Transverse colon (tissue), 4 donors: Measurements from ENCODE around the gene MLC1. TPM values are rescaled to one million over a fixed set of nuclear protein-coding genes. Genes with fewer than 3 reads are reported as not detected.
A peak's percentile ranks its signal among the peaks of the same experiment; 100 is the strongest.

Experiments
- DNase-seq: peaks from one replicate; pipeline ENCODE4 v3.0.0-alpha.2; 2019
- H3K27ac ChIP-seq, 4 donors: fragments of 200-600 bp; sonication (generic); 2 replicates each; pipeline ENCODE4 v1.5.1; 2016 to 2018; ENCODE audit warnings: inconsistent platforms in 4 of 4
- H3K27me3 ChIP-seq: fragments of 200-600 bp; sonication (generic); 2 replicates; pipeline ENCODE4 v1.5.1; 2017; ENCODE audit warnings: inconsistent platforms
- H3K36me3 ChIP-seq, 4 donors: fragments of 200-600 bp; sonication (generic); 2 replicates each; pipeline ENCODE4 v1.5.1; 2017 to 2019; ENCODE audit warnings: inconsistent platforms in 4 of 4
- H3K4me1 ChIP-seq, 4 donors: fragments of 200-600 bp; sonication (generic); 2 replicates each; pipeline ENCODE4 v1.5.1; 2017 to 2020; ENCODE audit warnings: inconsistent platforms in 4 of 4
- H3K4me3 ChIP-seq, 4 donors: fragments of 200-600 bp; sonication (generic); 1 replicate in 1 of 4; 2 replicates in 3 of 4; pipeline versions ENCODE4 v1.5.1 to v1.6.1; 2017 to 2019; ENCODE audit warnings: inconsistent platforms in 4 of 4
- H3K9me3 ChIP-seq, 2 donors: fragments of 200-600 bp; sonication (generic); 2 replicates each; pipeline ENCODE4 v1.5.1; 2017 to 2019; ENCODE audit warnings: inconsistent platforms in 2 of 2
- EP300 ChIP-seq: sonication (generic); formaldehyde crosslinking; IDR thresholded peaks from one replicate; pipeline ENCODE4 v1.6.1; 2017; ENCODE audit warnings: antibody characterized with exemption, low read depth
- POLR2A ChIP-seq: fragments of 450-650 bp; IDR thresholded peaks from one replicate; pipeline ENCODE4 v1.6.1; 2016; ENCODE audit warnings: antibody characterized with exemption, mild to moderate bottlenecking, moderate library complexity
- POLR2AphosphoS5 ChIP-seq, 3 donors: sonication (generic); formaldehyde crosslinking; IDR thresholded peaks; one replicate each; pipeline ENCODE4 v1.6.1; 2016; ENCODE audit warnings: antibody characterized with exemption in 3 of 3
- WGBS, 2 donors: methylation state at CpG; one replicate each; pipeline ENCODE4 v1.1.5; 2018; ENCODE audit warnings: low coverage in 1 of 2; 5-methylcytosine and 5-hydroxymethylcytosine counted together
- in situ Hi-C, 4 donors: fragments of 200-750 bp; cut with MboI; loops; one replicate each; pipeline versions ENCODE4 v1.15.0 to v1.15.1; 2017; ENCODE audit warnings: low sequenced_read_pairs in 3 of 4, low pct_ligation_motif_present in 1 of 4, low pct_unique_long_range_greater_than_20kb in 1 of 4
- intact Hi-C: fragments of 100-400 bp; cut with DNase I; formaldehyde crosslinking; loops from one replicate; pipeline ENCODE4 v1.15.1; 2023; ENCODE audit warnings: low total_unique reads
- total RNA-seq, 4 donors: library from RNA; depleted of rRNA; stranded (reverse); fragments of >200 nt; gene quantifications; one replicate each; pipeline ENCODE4 v1.1.0, GENCODE V29; 2016
- TF ChIP-seq, protein P1 (sequence below), 5 experiments: fragments of 200-600 bp in 3 of 5; fragments of 450-650 bp in 2 of 5; sonication (generic) in 3 of 5; IDR thresholded peaks; 1 replicate in 2 of 5; 2 replicates in 3 of 5; pipeline ENCODE4 v1.5.1; 2016 to 2017; ENCODE audit warnings: antibody characterized with exemption in 5 of 5, inconsistent platforms in 3 of 5, mild to moderate bottlenecking in 2 of 5, moderate library complexity in 1 of 5

Gene MLC1
- total RNA-seq, 4 donors from 2014 or later, result not detected

DNA sequence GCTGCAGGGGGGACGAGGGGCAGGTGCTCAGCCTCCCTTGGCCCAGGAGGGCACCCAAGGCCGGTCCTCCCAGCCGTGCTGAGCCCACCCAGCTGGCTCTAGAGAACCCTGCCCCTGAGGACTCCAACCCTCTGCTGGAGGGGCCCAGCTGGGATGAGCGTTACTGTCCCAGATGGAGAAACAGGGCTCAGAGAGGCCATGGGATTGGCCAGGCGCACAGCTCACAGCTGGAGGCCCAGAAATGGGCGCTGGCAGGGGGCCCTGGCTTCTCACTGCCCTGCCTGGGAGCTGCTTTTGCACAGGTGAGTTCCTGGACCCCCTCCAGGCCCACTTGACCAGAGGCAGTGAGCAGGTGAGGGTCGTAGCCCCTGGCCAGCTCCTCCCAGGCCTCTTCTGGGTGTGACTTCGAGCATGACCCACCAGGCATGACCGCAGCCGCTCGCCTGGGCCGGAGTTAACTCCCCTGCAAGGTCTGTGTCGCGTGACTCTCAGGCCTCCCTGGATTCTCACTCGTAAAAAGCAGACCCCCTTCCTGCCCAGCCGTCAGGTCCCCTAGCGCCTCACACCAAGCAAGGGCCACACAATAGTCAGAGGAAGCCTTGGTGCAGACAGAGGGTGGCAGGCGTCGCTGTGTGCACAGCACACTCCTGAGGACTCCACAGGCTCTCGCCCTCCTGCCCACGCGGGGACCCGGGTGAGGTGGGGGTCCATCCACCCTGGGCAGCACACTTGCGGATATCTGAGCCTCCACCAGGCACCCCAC, 52.9 kb downstream of the MLC1 start:
- H3K4me1 ChIP-seq, result peaks cover 0 to 9% (median 7%) of the 10 kb centered on the region in 4 donors
- no peak overlapping the region for H3K27ac ChIP-seq
- no peak overlapping the region for H3K4me3 ChIP-seq
- in situ Hi-C loops (loop anchor here (5.0 to 25.0 kb wide), 3 partner anchors 100 to 270 kb away; no protein-coding TSS in a partner anchor), intact Hi-C loops (loop anchor here (10.0 kb wide), 1 partner anchor 257 kb away; no protein-coding TSS in a partner anchor)
- H3K36me3 ChIP-seq, result no peaks in the 10 kb centered on the region
- no peaks in the 10 kb centered on the region for H3K9me3 ChIP-seq
- no peak for DNase-seq
- TF ChIP-seq, protein P1, sequence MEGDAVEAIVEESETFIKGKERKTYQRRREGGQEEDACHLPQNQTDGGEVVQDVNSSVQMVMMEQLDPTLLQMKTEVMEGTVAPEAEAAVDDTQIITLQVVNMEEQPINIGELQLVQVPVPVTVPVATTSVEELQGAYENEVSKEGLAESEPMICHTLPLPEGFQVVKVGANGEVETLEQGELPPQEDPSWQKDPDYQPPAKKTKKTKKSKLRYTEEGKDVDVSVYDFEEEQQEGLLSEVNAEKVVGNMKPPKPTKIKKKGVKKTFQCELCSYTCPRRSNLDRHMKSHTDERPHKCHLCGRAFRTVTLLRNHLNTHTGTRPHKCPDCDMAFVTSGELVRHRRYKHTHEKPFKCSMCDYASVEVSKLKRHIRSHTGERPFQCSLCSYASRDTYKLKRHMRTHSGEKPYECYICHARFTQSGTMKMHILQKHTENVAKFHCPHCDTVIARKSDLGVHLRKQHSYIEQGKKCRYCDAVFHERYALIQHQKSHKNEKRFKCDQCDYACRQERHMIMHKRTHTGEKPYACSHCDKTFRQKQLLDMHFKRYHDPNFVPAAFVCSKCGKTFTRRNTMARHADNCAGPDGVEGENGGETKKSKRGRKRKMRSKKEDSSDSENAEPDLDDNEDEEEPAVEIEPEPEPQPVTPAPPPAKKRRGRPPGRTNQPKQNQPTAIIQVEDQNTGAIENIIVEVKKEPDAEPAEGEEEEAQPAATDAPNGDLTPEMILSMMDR (IDR thresholded peaks at IDR 0.05), result no peak
- TF ChIP-seq EP300, result no peak
- TF ChIP-seq POLR2A, result no peak
- TF ChIP-seq POLR2AphosphoS5 (IDR thresholded peaks at IDR 0.05), result no peak
- H3K27me3 ChIP-seq, result peaks cover 37% of the 10 kb centered on the region
- 74% methylated on average over 22 of the region's 24 CpGs; no CpG with 5 or more reads in 1 of the 2 donors for WGBS, 2 donors

DNA sequence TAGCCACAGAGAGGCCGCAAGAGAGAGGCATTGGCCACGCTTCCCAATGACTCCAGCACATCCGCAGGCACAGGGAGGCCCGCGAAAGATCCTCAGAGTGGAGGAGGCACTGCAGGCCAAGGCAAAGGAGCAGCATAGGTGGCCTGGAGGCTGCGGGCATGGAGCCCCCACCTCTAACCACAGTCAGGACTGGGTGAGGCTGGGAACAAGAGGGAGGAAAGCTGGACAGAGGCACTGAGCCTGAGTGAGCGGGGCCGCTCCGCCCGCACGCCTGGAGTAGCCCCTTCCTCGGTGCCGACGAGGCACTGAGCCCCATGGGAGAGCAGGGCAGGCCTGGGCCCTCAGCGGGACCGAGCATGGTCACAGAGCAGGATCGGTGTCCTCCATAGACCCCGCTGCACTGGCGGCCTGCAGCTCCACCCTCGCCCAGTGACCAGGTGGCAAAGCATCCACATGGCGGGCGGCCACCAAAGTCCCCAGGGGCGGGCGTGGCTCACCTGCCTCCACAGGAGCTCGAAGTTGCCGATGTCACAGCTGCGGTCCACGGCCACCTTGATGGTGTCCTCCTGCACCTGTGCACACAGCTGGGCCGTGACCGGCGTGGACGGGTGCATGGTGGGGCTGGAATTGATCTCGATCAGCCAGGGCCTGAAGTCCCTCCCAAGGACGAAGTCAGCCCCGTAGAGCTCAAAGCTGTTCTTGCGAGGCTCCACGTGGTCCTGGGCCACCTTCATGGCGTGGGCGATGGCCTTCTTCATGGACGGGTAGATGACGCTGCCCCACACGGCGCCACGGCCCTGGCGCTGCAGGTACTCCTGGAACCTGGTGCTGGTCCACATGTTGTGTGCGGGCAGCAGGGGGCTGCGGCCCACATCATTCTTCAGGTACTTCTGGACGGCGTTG, 53.8 kb downstream of the MLC1 start:
- peaks cover 46% of the 10 kb centered on the region for H3K27me3 ChIP-seq
- in situ Hi-C loops, result loop anchor here (5.0 to 25.0 kb wide), 3 partner anchors 99 to 269 kb away; no protein-coding TSS in a partner anchor

DNA sequence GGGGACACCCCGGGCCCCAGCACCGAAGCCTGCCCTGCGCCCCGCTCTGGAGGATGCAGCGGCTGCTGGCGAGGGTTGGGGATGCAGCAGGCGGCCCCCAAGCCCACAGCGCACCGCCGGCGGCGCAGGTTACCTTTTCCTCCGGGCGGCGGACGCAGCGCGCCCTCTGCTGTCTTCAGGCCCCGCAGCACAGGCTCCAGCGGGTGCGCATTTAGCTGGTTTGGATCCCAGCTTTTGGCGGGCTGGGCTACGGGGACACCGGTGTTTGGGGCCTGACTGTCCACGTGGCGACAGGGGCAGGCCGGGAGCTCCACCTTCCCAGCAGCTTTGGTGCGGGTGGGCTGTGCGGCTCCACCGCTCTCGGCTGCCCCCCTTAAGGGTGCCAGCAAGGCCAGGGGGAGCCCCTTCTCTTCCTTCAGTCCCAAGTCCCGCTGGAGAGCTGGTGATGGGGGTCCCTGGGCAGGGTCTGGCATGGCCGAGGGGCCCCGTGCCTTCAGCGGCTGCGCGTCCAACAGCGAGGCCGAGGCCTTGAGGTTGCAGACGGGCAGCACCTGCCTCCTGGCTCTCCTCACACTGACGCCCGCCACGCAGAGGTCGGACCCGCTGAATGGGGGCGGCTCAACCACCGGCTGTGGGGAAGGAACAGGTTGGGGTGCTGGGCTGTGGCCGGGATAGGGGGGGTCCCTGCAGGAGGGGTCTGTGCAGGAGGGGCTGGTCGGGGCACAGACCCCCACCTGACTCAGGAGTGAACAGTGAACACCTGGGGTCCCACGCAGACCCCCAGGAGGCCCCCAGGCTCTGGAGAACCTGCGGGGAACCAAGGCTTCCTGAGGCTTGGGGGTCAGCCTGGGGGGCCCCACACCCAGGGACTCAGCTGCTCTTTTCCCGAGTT, 54.7 kb downstream of the MLC1 start:
- H3K9me3 ChIP-seq, result no peaks in the 10 kb centered on the region
- 10% methylated on average over 29 of the region's 52 CpGs; no CpG with 5 or more reads in 1 of the 2 donors for WGBS, 2 donors
- no peaks in the 10 kb centered on the region for H3K36me3 ChIP-seq
- peak; percentile 77 for DNase-seq
- in situ Hi-C loops, result loop anchor here (5.0 to 25.0 kb wide), 3 partner anchors 98 to 268 kb away; no protein-coding TSS in a partner anchor
- H3K4me1 ChIP-seq, result peaks cover 0 to 9% (median 7%) of the 10 kb centered on the region in 4 donors
- intact Hi-C loops, result loop anchor here (2.0 to 10.0 kb wide), 2 partner anchors 102 to 256 kb away; no protein-coding TSS in a partner anchor
- H3K27ac ChIP-seq, result no peak overlapping the region
- no peak overlapping the region for H3K4me3 ChIP-seq
- peaks cover 53% of the 10 kb centered on the region for H3K27me3 ChIP-seq
- TF ChIP-seq, protein P1 (IDR thresholded peaks at IDR 0.05), result peak; percentile 83 to 94 (median 87)
- TF ChIP-seq POLR2AphosphoS5 (IDR thresholded peaks at IDR 0.05), result no peak

More for the DNA sequence above, 53.8 kb downstream of the MLC1 start:
- WGBS, 2 donors, result 86% methylated on average over 48 of the region's 49 CpGs; no CpG with 5 or more reads in 1 of the 2 donors
- H3K27ac ChIP-seq, result no peak overlapping the region
- TF ChIP-seq POLR2AphosphoS5 (IDR thresholded peaks at IDR 0.05) (no peak), EP300 (no peak), POLR2A (no peak)
- TF ChIP-seq, protein P1 (IDR thresholded peaks at IDR 0.05), result no peak
- peaks cover 0 to 9% (median 7%) of the 10 kb centered on the region in 4 donors for H3K4me1 ChIP-seq
- H3K4me3 ChIP-seq, result no peak overlapping the region
- intact Hi-C loops, result loop anchor here (2.0 to 10.0 kb wide), 2 partner anchors 103 to 257 kb away; no protein-coding TSS in a partner anchor
- no peak for DNase-seq
- no peaks in the 10 kb centered on the region for H3K9me3 ChIP-seq
- no peaks in the 10 kb centered on the region for H3K36me3 ChIP-seq
